ENCODE measurements around the gene NUDT19. TPM values are rescaled to one million over a fixed set of nuclear protein-coding genes. Genes with fewer than 3 reads are reported as not detected.

The NUDT19 gene
- polyA plus RNA-seq, 1 experiment = 5.3 TPM

- CTCF ChIA-PET = no interaction called here
- peaks cover 11% of the 10 kb centered on the region; the same call in 1 of the 2 replicates for H3K9me3 ChIP-seq (ENCODE audit: control insufficient read depth, insufficient read depth, low read length)
- TF ChIP-seq CTCF (IDR thresholded peaks at IDR 0.05; ENCODE audit: low read depth, low read length) = no peak
- no peak overlapping the region for H3K4me3 ChIP-seq (ENCODE audit: low read depth, low read length)
- no peak overlapping the region for H3K27ac ChIP-seq (ENCODE audit: low read depth, low read length)
- POLR2A ChIA-PET = no interaction called here
- H3K27me3 ChIP-seq (ENCODE audit: control insufficient read depth, insufficient read depth, low read length) = no peaks in the 10 kb centered on the region
- no peak for DNase-seq (ENCODE audit: low read depth, low spot score)
Measured at GRCh38 chr19:32720216-32720935, 28.8 kb downstream of the NUDT19 start.

DNA sequence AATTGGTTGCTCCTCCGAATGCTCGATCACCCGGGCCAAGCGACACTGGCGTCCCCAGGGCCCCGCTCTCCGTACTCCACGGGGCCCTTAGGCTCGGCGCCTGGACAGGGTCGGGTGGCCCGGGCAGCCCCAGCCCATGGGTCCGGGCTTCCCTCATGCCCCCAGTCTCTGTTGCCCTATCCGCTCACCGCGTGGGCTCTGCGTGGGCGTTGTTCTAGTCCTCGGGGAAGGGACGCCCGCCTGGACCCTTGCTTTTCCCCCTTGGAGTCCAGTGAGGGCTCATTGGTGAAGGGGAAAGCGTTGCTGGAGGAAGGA, 29.3 kb downstream of the NUDT19 start:
- H3K27me3 ChIP-seq (ENCODE audit: control insufficient read depth, insufficient read depth, low read length) = no peaks in the 10 kb centered on the region
- ChIA-PET CTCF (no interaction called here), POLR2A (no interaction called here)
- H3K27ac ChIP-seq (ENCODE audit: low read depth, low read length) = no peak overlapping the region
- H3K4me3 ChIP-seq (ENCODE audit: low read depth, low read length) = no peak overlapping the region
- TF ChIP-seq CTCF (IDR thresholded peaks at IDR 0.05; ENCODE audit: low read depth, low read length) = no peak
- H3K9me3 ChIP-seq (ENCODE audit: control insufficient read depth, insufficient read depth, low read length) = peaks cover 11% of the 10 kb centered on the region; the same call in 1 of the 2 replicates
- no peak for DNase-seq (ENCODE audit: low read depth, low spot score)

- H3K27me3 ChIP-seq (ENCODE audit: control insufficient read depth, insufficient read depth, low read length) = no peaks in the 10 kb centered on the region
- TF ChIP-seq CTCF (IDR thresholded peaks at IDR 0.05; ENCODE audit: low read depth, low read length) = no peak
- no peaks in the 10 kb centered on the region for H3K9me3 ChIP-seq (ENCODE audit: control insufficient read depth, insufficient read depth, low read length)
- no peak for DNase-seq (ENCODE audit: low read depth, low spot score)
- CTCF ChIA-PET = no interaction called here
- H3K4me3 ChIP-seq (ENCODE audit: low read depth, low read length) = no peak overlapping the region
- POLR2A ChIA-PET = no interaction called here
- H3K27ac ChIP-seq (ENCODE audit: low read depth, low read length) = no peak overlapping the region
Measured at GRCh38 chr19:32735936-32736335, 44.3 kb downstream of the NUDT19 start.

GRCh38 chr19:32743021-32743420, 51.4 kb downstream of the NUDT19 start:
- ChIA-PET CTCF (no interaction called here), POLR2A (no interaction called here)
- no peak overlapping the region for H3K27ac ChIP-seq (ENCODE audit: low read depth, low read length)
- H3K27me3 ChIP-seq (ENCODE audit: control insufficient read depth, insufficient read depth, low read length) = peaks cover 2% of the 10 kb centered on the region
- no peaks in the 10 kb centered on the region for H3K9me3 ChIP-seq (ENCODE audit: control insufficient read depth, insufficient read depth, low read length)
- H3K4me3 ChIP-seq (ENCODE audit: low read depth, low read length) = no peak overlapping the region
- TF ChIP-seq CTCF (IDR thresholded peaks at IDR 0.05; ENCODE audit: low read depth, low read length) = no peak
- no peak for DNase-seq (ENCODE audit: low read depth, low spot score)

DNA sequence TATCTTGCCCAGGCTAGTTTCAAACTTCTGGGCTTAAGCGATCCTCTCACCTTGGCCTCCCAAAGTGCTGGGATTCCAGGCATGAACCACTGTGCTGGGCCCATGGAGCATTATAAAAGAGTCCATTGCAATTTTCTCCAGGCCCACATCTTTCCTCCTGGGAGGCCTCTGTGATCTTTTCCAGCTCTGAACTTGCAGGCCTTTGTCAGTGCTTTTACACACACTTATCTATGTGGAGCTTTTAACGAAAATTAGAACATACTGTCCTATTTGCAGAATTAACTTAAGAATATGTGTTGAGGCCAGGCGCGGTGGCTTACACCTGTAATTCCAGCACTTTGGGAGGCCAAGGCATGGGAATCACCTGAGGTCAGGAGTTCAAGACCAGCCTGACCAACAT, 51.8 kb downstream of the NUDT19 start:
- Histone ChIP-seq H3K27ac (ENCODE audit: low read depth, low read length) (no peak overlapping the region), H3K4me3 (ENCODE audit: low read depth, low read length) (no peak overlapping the region), H3K9me3 (ENCODE audit: control insufficient read depth, insufficient read depth, low read length) (no peaks in the 10 kb centered on the region), H3K27me3 (ENCODE audit: control insufficient read depth, insufficient read depth, low read length) (peaks cover 2% of the 10 kb centered on the region)
- TF ChIP-seq CTCF (IDR thresholded peaks at IDR 0.05; ENCODE audit: low read depth, low read length) = no peak
- no peak for DNase-seq (ENCODE audit: low read depth, low spot score)
- ChIA-PET POLR2A (no interaction called here), CTCF (no interaction called here)
